PC-3 (cell line): ENCODE measurements around the gene JADE1.

Experiments
- CTCF ChIP-seq: fragments of 300-600 bp; sonication (generic); conservative IDR thresholded peaks from 2 replicates; pipeline ENCODE4 v1.5.1; 2017; ENCODE audit warnings: antibody characterized with exemption, low read depth, mild to moderate bottlenecking, low read length
- EZH2 ChIP-seq: fragments of 300-600 bp; sonication (generic); IDR thresholded peaks from one replicate; pipeline ENCODE4 v1.6.1; 2017; ENCODE audit warnings: antibody characterized with exemption, mild to moderate bottlenecking, low read length; ENCODE audit not compliant: unreplicated experiment
- EZH2phosphoT487 ChIP-seq: fragments of 300-600 bp; sonication (generic); IDR thresholded peaks from 2 replicates; pipeline ENCODE4 v1.6.1; 2018; ENCODE audit warnings: mild to moderate bottlenecking, antibody characterized with exemption, low read length, borderline replicate concordance

GRCh38 chr4:128775477-128775876 lies 34.0 kb upstream of the JADE1 start:
- TF ChIP-seq CTCF = no peak
- TF ChIP-seq EZH2 = no peak
- no peak for TF ChIP-seq EZH2phosphoT487
